Measurements from ENCODE around the gene RBFA. TPM values are rescaled to one million over a fixed set of nuclear protein-coding genes. Genes with fewer than 3 reads are reported as not detected.
A peak's percentile ranks its signal among the peaks of the same experiment; 100 is the strongest.
"Not testable (repeated sequence)": the region's sequence is repeated elsewhere in the genome, so short reads cannot be mapped to it uniquely, and the experiment has no call there.

The RBFA gene
- total and polyA plus RNA-seq, 2 donors (not counting 1 experiment from before 2014, with no cell fraction given): 25.3 TPM

- H3K9ac ChIP-seq (ENCODE audit: insufficient read depth, low read length): no peak overlapping the region
- TF ChIP-seq EZH2 (IDR thresholded peaks at IDR 0.05; ENCODE audit: low read length, missing control alignments) (no peak), CTCF (conservative IDR thresholded peaks at IDR 0.05 in 1 of 2, IDR thresholded peaks at IDR 0.05 in 1 of 2; ENCODE audit: low read depth in 1 of 2, low read length in 2 of 2) (no peak)
- no peaks in the 10 kb centered on the region for H3K36me3 ChIP-seq (ENCODE audit: control insufficient read depth, insufficient read depth, low read length)
- H4K20me1 ChIP-seq (ENCODE audit: control insufficient read depth, extremely low read depth, insufficient read depth, low read length): no peaks in the 10 kb centered on the region
- H3K27me3 ChIP-seq (ENCODE audit: control insufficient read depth, insufficient read depth, low read length): no peaks in the 10 kb centered on the region
- no peak overlapping the region for H3K4me2 ChIP-seq (ENCODE audit: extremely low read depth, insufficient read depth, low read length)
- no peak for DNase-seq (ENCODE audit: low read depth in 2 of 2)
- no peak overlapping the region for H2AFZ ChIP-seq (ENCODE audit: low read length)
- peaks cover 2% of the 10 kb centered on the region for H3K4me1 ChIP-seq (ENCODE audit: control insufficient read depth, extremely low read depth, insufficient read depth, low read length)
- no peak overlapping the region for H3K4me3 ChIP-seq (replicated peaks in 1 of 4; ENCODE audit: control extremely low read depth in 1 of 4, insufficient read depth in 1 of 4, low read depth in 3 of 4, low read length in 4 of 4)
- H3K79me2 ChIP-seq (ENCODE audit: control insufficient read depth, insufficient read depth, low read length): no peaks in the 10 kb centered on the region
- H3K27ac ChIP-seq (ENCODE audit: insufficient read depth, low read length): no peak overlapping the region
- no peaks in the 10 kb centered on the region for H3K9me3 ChIP-seq (ENCODE audit: control insufficient read depth, insufficient read depth, low read depth, low read length)
Observed at GRCh38 chr18:80026363-80026762, 7.9 kb upstream of the RBFA start.

DNA sequence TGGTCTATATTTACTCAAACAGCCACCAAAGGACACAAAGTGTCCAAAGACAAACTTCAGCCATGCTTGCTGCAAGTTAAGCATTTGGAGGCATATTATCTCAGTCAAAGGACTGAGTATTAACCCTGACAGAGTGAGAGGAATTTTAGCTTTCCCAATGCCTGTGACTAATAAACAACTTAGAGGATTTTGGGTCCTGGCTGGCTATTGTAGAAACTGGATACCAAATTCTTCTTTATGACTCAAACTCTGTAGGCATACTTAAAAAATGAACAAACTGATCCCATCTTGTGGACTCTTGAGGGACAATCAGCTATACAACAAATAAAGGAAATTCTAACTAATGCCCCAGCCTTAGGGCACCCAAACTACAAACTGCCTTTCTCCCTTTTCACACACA, 6.5 kb upstream of the RBFA start:
- not testable (repeated sequence) for H3K9me3 ChIP-seq (ENCODE audit: control insufficient read depth, insufficient read depth, low read depth, low read length); H3K4me3 ChIP-seq (replicated peaks in 1 of 4; ENCODE audit: control extremely low read depth in 1 of 4, insufficient read depth in 1 of 4, low read depth in 3 of 4, low read length in 4 of 4); H3K4me1 ChIP-seq (ENCODE audit: control insufficient read depth, extremely low read depth, insufficient read depth, low read length); H3K79me2 ChIP-seq (ENCODE audit: control insufficient read depth, insufficient read depth, low read length); H3K4me2 ChIP-seq (ENCODE audit: extremely low read depth, insufficient read depth, low read length); H3K36me3 ChIP-seq (ENCODE audit: control insufficient read depth, insufficient read depth, low read length); H3K9ac ChIP-seq (ENCODE audit: insufficient read depth, low read length); H4K20me1 ChIP-seq (ENCODE audit: control insufficient read depth, extremely low read depth, insufficient read depth, low read length); H2AFZ ChIP-seq (ENCODE audit: low read length); H3K27ac ChIP-seq (ENCODE audit: insufficient read depth, low read length); H3K27me3 ChIP-seq (ENCODE audit: control insufficient read depth, insufficient read depth, low read length)
- DNase-seq (ENCODE audit: low read depth in 2 of 2): peak; percentile 68 to 69

DNA sequence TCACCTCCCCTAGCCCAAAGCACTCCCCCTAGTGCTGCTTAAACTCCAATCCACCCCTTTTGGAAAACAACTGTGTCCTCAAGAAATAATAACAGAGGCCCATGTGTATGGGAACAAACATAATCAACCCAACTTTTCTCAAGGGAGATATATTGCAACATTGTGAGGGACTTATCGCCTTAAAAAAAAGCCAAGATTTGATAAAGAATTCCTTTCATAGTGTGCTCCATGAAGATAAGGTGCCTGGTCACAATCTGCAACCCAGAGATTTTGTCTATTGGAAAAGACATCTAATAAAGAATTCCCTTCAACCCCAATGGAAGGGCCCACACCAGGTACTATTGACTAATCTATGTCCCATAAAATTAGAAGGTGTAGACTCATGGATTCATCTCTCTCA, 4.5 kb upstream of the RBFA start:
- Histone ChIP-seq H3K27me3 (ENCODE audit: control insufficient read depth, insufficient read depth, low read length) (no peaks in the 10 kb centered on the region), H3K4me1 (ENCODE audit: control insufficient read depth, extremely low read depth, insufficient read depth, low read length) (peaks cover 4% of the 10 kb centered on the region), H3K36me3 (ENCODE audit: control insufficient read depth, insufficient read depth, low read length) (no peaks in the 10 kb centered on the region), H3K9me3 (ENCODE audit: control insufficient read depth, insufficient read depth, low read depth, low read length) (no peaks in the 10 kb centered on the region), H3K4me3 (replicated peaks in 1 of 4; ENCODE audit: control extremely low read depth in 1 of 4, insufficient read depth in 1 of 4, low read depth in 3 of 4, low read length in 4 of 4) (no peak overlapping the region), H4K20me1 (ENCODE audit: control insufficient read depth, extremely low read depth, insufficient read depth, low read length) (no peaks in the 10 kb centered on the region), H3K4me2 (ENCODE audit: extremely low read depth, insufficient read depth, low read length) (no peak overlapping the region), H2AFZ (ENCODE audit: low read length) (no peak overlapping the region), H3K79me2 (ENCODE audit: control insufficient read depth, insufficient read depth, low read length) (peaks cover 1% of the 10 kb centered on the region), H3K27ac (ENCODE audit: insufficient read depth, low read length) (no peak overlapping the region), H3K9ac (ENCODE audit: insufficient read depth, low read length) (no peak overlapping the region)
- no peak for DNase-seq (ENCODE audit: low read depth in 2 of 2)
- TF ChIP-seq EZH2 (IDR thresholded peaks at IDR 0.05; ENCODE audit: low read length, missing control alignments): no peak
- TF ChIP-seq CTCF (conservative IDR thresholded peaks at IDR 0.05 in 1 of 2, IDR thresholded peaks at IDR 0.05 in 1 of 2; ENCODE audit: low read depth in 1 of 2, low read length in 2 of 2): no peak
